Nephron progenitor cell (in vitro differentiated cells): ENCODE measurements around the gene TM7SF3.
"Not testable (repeated sequence)": the region's sequence is repeated elsewhere in the genome, so short reads cannot be mapped to it uniquely, and the experiment has no call there.

Experiments used
- DNase-seq: peaks from one replicate; pipeline ENCODE4 v3.0.0; 2021
- H3K27ac Mint-ChIP-seq: 2 replicates; pipeline ENCODE4 v1.8.0; 2021; ENCODE audit warnings: mild to moderate bottlenecking, moderate library complexity, mixed read lengths
- H3K27me3 Mint-ChIP-seq: 2 replicates; pipeline ENCODE4 v1.8.0; 2021; ENCODE audit warnings: mild to moderate bottlenecking, low read depth, mixed read lengths; ENCODE audit not compliant: poor library complexity
- H3K36me3 Mint-ChIP-seq: 2 replicates; pipeline ENCODE4 v1.8.0; 2021; ENCODE audit warnings: low read depth, mixed read lengths
- H3K4me1 Mint-ChIP-seq: 2 replicates; pipeline ENCODE4 v1.8.0; 2021; ENCODE audit warnings: mixed read lengths
- H3K4me3 Mint-ChIP-seq: 2 replicates; pipeline ENCODE4 v1.8.0; 2021; ENCODE audit warnings: mild to moderate bottlenecking, moderate library complexity, mixed read lengths
- H3K9me3 Mint-ChIP-seq: 2 replicates; pipeline ENCODE4 v1.8.0; 2021; ENCODE audit warnings: mild to moderate bottlenecking, moderate library complexity, mixed read lengths
- TF ChIP-seq, protein P1 (sequence below): fragments of 200-600 bp; sonication (generic); IDR thresholded peaks from 2 replicates; pipeline ENCODE4 v1.5.0; 2021; ENCODE audit warnings: antibody characterized with exemption

Gene TM7SF3

DNA sequence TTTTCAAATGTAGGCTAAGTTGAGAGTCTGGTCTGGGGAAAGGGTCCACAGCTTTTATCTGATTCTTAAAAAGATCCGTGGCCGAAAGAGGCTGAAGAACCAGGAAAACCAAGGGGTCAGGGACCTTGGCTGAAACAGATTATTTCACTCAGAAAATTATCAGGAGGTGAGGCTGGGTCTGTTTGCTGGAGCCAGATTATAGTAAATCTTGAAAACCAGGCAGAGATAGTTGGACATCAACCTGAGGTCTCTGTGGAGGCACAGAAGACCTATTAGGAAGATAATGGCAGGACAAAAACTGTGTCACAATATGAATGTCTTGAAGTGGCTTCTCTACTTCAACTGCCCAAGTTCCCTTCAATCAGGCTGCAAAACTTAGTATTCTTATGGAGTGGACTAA lies 6.6 kb upstream of the TM7SF3 start:
- Mint-ChIP-seq H3K36me3 (no peaks in the 10 kb centered on the region), H3K27me3 (peaks cover 25% of the 10 kb centered on the region), H3K4me3 (peak overlapping the region; percentile 30), H3K4me1 (peaks cover 24% of the 10 kb centered on the region), H3K9me3 (no peaks in the 10 kb centered on the region), H3K27ac (no peak overlapping the region)
- TF ChIP-seq, protein P1, sequence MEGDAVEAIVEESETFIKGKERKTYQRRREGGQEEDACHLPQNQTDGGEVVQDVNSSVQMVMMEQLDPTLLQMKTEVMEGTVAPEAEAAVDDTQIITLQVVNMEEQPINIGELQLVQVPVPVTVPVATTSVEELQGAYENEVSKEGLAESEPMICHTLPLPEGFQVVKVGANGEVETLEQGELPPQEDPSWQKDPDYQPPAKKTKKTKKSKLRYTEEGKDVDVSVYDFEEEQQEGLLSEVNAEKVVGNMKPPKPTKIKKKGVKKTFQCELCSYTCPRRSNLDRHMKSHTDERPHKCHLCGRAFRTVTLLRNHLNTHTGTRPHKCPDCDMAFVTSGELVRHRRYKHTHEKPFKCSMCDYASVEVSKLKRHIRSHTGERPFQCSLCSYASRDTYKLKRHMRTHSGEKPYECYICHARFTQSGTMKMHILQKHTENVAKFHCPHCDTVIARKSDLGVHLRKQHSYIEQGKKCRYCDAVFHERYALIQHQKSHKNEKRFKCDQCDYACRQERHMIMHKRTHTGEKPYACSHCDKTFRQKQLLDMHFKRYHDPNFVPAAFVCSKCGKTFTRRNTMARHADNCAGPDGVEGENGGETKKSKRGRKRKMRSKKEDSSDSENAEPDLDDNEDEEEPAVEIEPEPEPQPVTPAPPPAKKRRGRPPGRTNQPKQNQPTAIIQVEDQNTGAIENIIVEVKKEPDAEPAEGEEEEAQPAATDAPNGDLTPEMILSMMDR = no peak
- DNase-seq = no peak

- Mint-ChIP-seq H3K27ac (no peak overlapping the region), H3K4me1 (peaks cover 20% of the 10 kb centered on the region), H3K4me3 (no peak overlapping the region), H3K9me3 (no peaks in the 10 kb centered on the region), H3K27me3 (peaks cover 25% of the 10 kb centered on the region), H3K36me3 (no peaks in the 10 kb centered on the region)
- TF ChIP-seq, protein P1 = no peak
- DNase-seq = no peak
These were observed 3.9 kb upstream of the TM7SF3 start for GRCh38 chr12:27018037-27018436.

GRCh38 chr12:27017163-27017823 lies 3.1 kb upstream of the TM7SF3 start:
- not testable (repeated sequence) for H3K27ac Mint-ChIP-seq, H3K36me3 Mint-ChIP-seq, H3K4me3 Mint-ChIP-seq, H3K9me3 Mint-ChIP-seq, DNase-seq
- peaks cover 25% of the 10 kb centered on the region for H3K27me3 Mint-ChIP-seq
- H3K4me1 Mint-ChIP-seq = peaks cover 16% of the 10 kb centered on the region

- Mint-ChIP-seq H3K27ac (no peak overlapping the region), H3K27me3 (peaks cover 13% of the 10 kb centered on the region), H3K4me3 (no peak overlapping the region), H3K36me3 (no peaks in the 10 kb centered on the region), H3K9me3 (no peaks in the 10 kb centered on the region), H3K4me1 (peaks cover 24% of the 10 kb centered on the region)
- TF ChIP-seq, protein P1 = peak; percentile 18
- no peak for DNase-seq
These were observed 1.5 kb upstream of the TM7SF3 start for GRCh38 chr12:27015730-27016076.

DNA sequence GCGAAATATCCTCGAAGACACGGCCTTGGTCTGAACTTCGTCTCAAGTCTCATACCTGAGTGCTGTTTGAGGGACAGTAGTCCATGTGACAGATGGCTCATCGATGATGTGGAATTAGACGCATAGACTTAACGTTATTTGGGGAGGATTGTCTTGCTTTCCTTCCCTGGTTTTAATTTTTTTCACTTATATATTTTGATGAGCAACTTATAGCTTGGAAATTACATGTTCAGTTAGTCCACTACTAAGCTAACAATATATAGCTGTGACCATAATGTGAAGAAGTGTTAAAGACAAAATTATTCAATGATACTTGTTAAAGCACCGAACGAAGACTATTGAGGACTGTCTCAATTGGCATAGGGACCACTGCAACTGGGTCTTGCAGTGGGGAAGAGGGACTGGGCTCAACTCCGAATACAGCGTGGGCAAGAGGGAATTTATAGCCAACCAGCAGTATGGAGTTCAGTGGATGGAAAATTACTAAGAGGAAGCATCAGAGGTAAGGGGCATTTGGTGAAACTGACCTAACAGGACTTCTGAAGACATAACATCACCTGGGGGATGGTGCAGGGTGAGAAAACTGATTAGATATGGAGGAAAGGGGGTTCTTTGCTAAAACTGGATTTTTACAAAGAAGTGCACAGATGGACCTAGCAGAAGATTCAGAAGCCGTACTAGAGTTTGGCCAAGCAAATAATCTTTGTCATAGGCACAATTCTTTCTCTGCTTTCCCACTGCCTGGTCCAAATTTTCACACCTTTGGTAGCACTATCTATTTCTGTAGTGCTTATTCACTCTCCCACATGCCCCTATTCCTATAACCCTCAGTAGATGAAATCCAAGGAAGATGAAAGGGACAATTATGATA lies 910 bp upstream of the TM7SF3 start:
- DNase-seq = no peak
- peaks cover 24% of the 10 kb centered on the region for H3K4me1 Mint-ChIP-seq
- peak overlapping the region; percentile 8 for H3K27ac Mint-ChIP-seq
- peak overlapping the region; percentile 94 for H3K4me3 Mint-ChIP-seq
- H3K27me3 Mint-ChIP-seq = peaks cover 8% of the 10 kb centered on the region
- H3K9me3 Mint-ChIP-seq = no peaks in the 10 kb centered on the region
- TF ChIP-seq, protein P1 = no peak
- no peaks in the 10 kb centered on the region for H3K36me3 Mint-ChIP-seq

GRCh38 chr12:27013611-27014084 lies 536 bp downstream of the TM7SF3 start:
- peaks cover 24% of the 10 kb centered on the region for H3K4me1 Mint-ChIP-seq
- no peaks in the 10 kb centered on the region for H3K9me3 Mint-ChIP-seq
- DNase-seq = no peak
- peaks cover 5% of the 10 kb centered on the region for H3K27me3 Mint-ChIP-seq
- TF ChIP-seq, protein P1 = no peak
- H3K27ac Mint-ChIP-seq = no peak overlapping the region
- H3K36me3 Mint-ChIP-seq = no peaks in the 10 kb centered on the region
- H3K4me3 Mint-ChIP-seq = peak overlapping the region; percentile 94
